ENCODE measurements around the gene SUCNR1. TPM values are rescaled to one million over a fixed set of nuclear protein-coding genes. Genes with fewer than 3 reads are reported as not detected.
"Not testable (repeated sequence)": the region's sequence is repeated elsewhere in the genome, so short reads cannot be mapped to it uniquely, and the experiment has no call there.

The SUCNR1 gene
- total RNA-seq, 2 experiments from 2014 or later: not detected

DNA sequence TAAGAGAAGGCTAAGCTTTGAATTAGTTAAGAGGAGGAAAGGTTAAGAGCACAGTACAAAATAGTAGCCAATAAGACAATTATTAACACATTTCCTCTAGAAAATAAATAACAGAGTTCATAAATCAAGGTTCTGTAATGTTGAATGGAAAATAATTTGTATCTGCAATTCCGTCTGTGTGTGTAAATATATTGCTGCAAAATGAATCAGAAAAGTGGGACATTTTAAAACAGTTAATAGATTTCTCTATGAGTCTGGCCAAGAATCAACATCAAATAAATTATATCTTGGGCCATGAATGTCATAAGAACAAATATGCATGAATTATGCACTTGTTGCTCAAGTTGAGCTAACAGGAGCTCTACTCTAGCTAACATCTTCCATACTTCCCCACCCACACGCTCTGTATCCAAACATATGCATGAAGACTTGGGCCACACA is 14.2 kb upstream of the SUCNR1 start:
- H3K27me3 Mint-ChIP-seq: peaks cover 5% of the 10 kb centered on the region
- ChIA-PET POLR2A (no interaction called here), CTCF (no interaction called here)
- no peak overlapping the region for H3K27ac Mint-ChIP-seq
- H3K4me3 Mint-ChIP-seq: no peak overlapping the region
- H3K4me1 Mint-ChIP-seq: no peaks in the 10 kb centered on the region
- H3K9me3 Mint-ChIP-seq: no peaks in the 10 kb centered on the region
- no peak for DNase-seq
- no peaks in the 10 kb centered on the region for H3K36me3 Mint-ChIP-seq (ENCODE audit: low read depth)

DNA sequence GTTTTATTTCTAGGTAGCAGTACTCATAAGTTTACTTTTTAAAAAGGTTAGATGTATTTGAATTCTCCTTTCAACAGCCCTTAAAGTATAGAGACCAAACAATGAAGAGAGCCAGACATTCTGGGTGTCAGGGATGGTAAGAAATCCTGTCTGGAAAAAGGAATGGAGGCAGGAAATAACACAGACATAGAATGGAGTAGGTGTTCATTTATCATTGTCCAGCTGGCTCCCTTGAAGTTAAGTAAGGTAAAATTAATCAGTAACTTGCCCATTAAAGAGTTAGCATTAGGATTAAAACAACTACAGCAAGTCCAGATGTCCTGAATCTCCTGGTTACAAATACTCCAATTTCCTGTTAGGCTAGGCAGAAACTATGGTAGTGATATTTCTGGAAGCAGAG is 13.5 kb upstream of the SUCNR1 start:
- Mint-ChIP-seq H3K27me3 (peaks cover 5% of the 10 kb centered on the region), H3K27ac (no peak overlapping the region), H3K4me1 (no peaks in the 10 kb centered on the region), H3K4me3 (no peak overlapping the region), H3K9me3 (no peaks in the 10 kb centered on the region), H3K36me3 (ENCODE audit: low read depth) (no peaks in the 10 kb centered on the region)
- ChIA-PET CTCF (interaction anchor here (1.4 kb wide), 1 partner anchor 59 kb away, joined by 3 read pairs; no protein-coding TSS in a partner anchor), POLR2A (no interaction called here)
- DNase-seq: no peak

DNA sequence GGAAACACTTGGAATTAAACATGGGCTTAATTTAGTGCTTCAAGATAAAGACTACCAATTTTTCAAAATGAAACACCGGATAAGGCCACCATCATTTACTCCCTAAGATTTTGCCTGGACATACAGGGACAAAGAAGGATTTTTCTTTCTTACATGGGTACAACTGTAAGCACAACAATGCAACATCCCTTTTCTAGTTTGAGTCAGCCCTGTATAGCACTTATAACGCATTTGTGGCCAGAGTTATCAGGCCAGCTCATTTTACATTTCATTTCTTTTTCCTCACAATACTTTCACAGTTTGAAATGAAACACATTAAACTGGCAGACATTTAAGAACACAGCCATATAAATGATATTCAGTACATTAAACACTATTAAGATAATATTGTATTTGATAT is 9.8 kb upstream of the SUCNR1 start:
- Mint-ChIP-seq H3K4me3 (no peak overlapping the region), H3K9me3 (no peaks in the 10 kb centered on the region), H3K27ac (no peak overlapping the region), H3K4me1 (no peaks in the 10 kb centered on the region), H3K36me3 (ENCODE audit: low read depth) (no peaks in the 10 kb centered on the region), H3K27me3 (peaks cover 5% of the 10 kb centered on the region)
- POLR2A ChIA-PET: no interaction called here
- CTCF ChIA-PET: no interaction called here
- DNase-seq: no peak

DNA sequence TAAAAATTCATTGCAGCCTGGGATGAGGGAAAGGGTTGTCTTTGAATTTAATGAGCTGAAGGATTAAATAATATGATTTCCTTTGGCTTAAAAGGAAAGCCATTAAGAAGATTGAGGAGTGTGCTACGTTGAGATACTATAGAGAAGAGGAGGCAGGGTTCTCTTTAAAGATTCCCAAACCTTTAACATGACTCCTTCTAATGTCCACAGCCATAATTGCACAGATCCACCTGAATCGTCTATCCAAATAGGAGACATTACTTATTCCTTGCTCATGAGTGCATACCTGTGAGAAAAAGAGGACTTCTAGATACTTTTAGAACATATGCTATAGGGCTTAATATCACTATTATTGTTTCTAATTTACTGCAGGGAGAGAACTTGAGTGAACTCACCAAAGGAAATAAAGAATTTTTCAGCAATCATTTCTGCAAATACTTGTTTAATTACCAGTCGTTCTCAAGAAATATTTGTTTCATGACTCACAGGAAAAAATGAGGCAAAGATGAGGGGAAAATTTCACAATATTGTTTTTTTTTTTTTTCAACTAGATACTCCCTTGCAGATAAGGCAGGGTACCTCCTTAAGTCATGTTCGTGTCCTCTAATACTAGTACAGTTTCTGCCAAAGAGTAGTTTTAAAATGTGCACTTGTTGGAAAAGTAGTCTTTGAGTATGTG is 8.9 kb upstream of the SUCNR1 start:
- POLR2A ChIA-PET: no interaction called here
- no peaks in the 10 kb centered on the region for H3K36me3 Mint-ChIP-seq (ENCODE audit: low read depth)
- no peak overlapping the region for H3K27ac Mint-ChIP-seq
- no peak for DNase-seq
- no peaks in the 10 kb centered on the region for H3K9me3 Mint-ChIP-seq
- CTCF ChIA-PET: no interaction called here
- H3K4me3 Mint-ChIP-seq: no peak overlapping the region
- no peaks in the 10 kb centered on the region for H3K4me1 Mint-ChIP-seq
- peaks cover 3% of the 10 kb centered on the region for H3K27me3 Mint-ChIP-seq

DNA sequence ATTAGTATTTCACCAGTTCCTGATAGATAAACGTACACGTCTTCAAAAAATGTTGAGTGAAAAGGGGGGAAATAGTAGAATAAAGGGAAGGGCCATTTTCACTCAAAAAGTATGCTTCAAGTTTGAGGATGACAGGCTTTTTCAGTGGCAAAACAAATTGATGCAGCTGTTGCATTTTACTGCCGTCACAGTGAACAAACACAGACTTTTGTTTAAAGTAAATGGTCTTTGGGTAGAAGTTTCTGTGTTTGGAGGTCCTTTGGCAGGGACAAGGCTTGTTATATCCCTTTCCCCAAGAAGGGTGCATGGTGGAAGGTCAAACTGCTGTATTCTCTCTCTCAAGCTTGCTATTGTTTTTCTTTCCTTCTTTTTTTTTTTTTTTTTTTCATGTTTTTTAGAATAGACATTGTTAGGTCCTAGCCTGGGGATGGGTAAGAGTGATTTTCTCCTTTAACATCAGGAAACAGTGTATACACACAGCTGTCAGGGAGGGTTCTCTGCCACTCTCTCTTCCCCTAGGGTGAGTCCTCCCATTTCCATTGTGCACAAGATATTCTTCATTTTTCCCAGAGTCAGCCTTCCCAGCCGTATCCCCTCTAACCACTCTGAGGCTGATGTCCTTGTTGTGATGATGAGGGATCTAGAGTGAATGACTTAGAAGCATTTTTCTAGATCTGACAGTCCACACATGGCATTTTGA is 6.6 kb upstream of the SUCNR1 start:
- Mint-ChIP-seq H3K4me1 (peaks cover 5% of the 10 kb centered on the region), H3K9me3 (no peaks in the 10 kb centered on the region), H3K36me3 (ENCODE audit: low read depth) (no peaks in the 10 kb centered on the region), H3K4me3 (no peak overlapping the region), H3K27ac (no peak overlapping the region), H3K27me3 (peaks cover 3% of the 10 kb centered on the region)
- ChIA-PET CTCF (interaction anchor here (0.6 kb wide), 1 partner anchor 1024 kb away, joined by 3 read pairs; no protein-coding TSS in a partner anchor), POLR2A (no interaction called here)
- no peak for DNase-seq

DNA sequence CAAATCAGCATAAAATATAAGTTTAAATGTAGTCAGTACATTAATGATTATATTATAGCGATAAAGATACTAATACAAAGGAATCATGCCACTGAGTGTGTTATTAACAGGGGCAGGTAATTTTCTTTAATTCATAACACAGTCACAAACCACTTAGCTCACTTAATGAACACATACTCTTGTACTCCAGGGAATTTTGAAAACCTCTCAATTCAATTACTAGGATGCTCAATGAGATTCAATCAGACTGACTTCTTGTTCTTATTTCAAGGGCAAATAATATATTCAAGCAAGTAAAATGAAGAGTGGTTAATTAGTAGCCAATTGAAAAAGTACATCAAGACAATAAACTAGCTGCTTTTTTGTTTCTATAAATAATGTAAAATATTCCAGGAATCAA is 5.8 kb upstream of the SUCNR1 start:
- no peaks in the 10 kb centered on the region for H3K36me3 Mint-ChIP-seq (ENCODE audit: low read depth)
- no peak overlapping the region for H3K27ac Mint-ChIP-seq
- peaks cover 7% of the 10 kb centered on the region for H3K4me1 Mint-ChIP-seq
- no peak for DNase-seq
- CTCF ChIA-PET: no interaction called here
- H3K27me3 Mint-ChIP-seq: peaks cover 3% of the 10 kb centered on the region
- POLR2A ChIA-PET: no interaction called here
- H3K4me3 Mint-ChIP-seq: no peak overlapping the region
- no peaks in the 10 kb centered on the region for H3K9me3 Mint-ChIP-seq

DNA sequence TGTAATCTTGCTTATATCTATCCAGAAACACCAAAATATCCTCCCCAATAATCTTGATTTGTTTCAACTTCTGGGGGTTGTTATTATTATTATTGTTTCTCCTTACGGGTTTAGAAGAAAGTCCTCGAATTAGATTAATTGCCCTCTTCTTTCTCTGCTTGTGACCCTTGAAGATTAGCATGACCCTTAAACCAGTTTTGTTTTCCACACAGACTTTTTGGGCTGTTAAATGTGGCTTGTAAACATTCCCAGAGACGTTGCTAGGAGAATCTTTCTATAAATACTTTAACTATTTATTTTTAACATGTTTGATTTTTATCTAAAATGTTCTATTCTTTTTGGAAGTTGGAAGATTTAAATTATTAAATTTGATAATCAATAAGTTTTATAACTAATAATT is 4.3 kb upstream of the SUCNR1 start:
- Mint-ChIP-seq H3K4me1 (peaks cover 7% of the 10 kb centered on the region), H3K9me3 (no peaks in the 10 kb centered on the region), H3K4me3 (no peak overlapping the region), H3K27ac (no peak overlapping the region), H3K36me3 (ENCODE audit: low read depth) (no peaks in the 10 kb centered on the region), H3K27me3 (peaks cover 3% of the 10 kb centered on the region)
- POLR2A ChIA-PET: no interaction called here
- DNase-seq: no peak
- CTCF ChIA-PET: no interaction called here

DNA sequence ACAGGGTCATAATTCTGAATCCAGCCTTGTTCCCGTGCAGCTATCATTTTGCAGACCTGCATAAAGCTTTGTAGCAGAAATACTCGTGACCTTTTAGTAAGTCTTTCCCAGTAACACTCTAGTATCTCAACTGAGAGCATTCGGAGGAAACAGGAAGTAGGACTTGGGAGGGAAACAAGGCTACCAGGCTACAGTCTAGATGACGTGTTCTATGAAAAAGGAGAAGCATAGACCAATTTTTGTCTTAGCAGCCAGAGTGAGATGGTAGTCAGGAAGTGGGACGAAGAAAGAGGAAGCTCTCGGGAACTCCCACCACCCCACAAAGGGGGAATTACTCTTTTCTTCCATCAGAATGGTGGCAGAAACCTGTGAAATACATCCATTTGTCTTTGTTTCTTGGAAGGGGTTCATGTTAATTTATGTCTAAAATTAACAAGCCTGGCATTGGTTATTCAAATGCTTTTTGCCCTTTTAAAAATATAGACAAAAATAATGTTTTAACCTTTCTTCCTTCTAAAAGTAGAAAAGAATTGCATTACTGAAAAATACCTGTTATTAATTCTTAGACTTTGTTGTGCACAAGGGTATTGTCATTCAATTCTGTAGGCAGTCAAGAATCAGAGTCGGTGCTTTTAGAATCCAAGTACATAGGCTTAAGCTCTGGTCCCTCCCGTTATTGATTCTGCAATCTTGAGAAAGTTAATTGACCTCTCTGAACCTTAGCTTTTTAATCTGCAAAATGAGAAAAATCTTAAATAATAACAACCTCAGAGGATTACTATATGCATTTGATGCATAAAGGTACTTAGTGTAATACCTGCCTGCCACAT is 1.6 kb upstream of the SUCNR1 start:
- peaks cover 12% of the 10 kb centered on the region for H3K4me1 Mint-ChIP-seq
- ChIA-PET CTCF (no interaction called here), POLR2A (no interaction called here)
- peaks cover 2% of the 10 kb centered on the region for H3K27me3 Mint-ChIP-seq
- H3K36me3 Mint-ChIP-seq (ENCODE audit: low read depth): no peaks in the 10 kb centered on the region
- no peaks in the 10 kb centered on the region for H3K9me3 Mint-ChIP-seq
- H3K4me3 Mint-ChIP-seq: no peak overlapping the region
- no peak for DNase-seq
- H3K27ac Mint-ChIP-seq: no peak overlapping the region

DNA sequence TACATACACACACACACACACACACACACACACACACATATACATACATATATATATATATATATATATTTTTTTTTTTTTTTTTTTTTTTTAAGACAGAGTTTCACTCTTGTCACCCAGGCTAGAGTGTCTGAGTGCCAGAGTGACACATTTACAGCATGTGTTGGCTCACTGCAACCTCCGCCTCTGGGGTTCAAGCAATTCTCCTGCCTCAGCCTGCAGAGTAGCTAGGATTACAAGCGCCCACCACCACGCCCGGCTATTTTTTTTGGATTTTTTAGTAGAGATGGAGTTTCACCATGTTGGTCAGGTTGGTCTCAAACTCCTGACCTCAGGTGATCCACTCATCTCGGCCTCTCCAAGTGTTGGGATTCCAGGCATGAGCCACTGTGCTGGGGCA is 636 bp downstream of the SUCNR1 start:
- CTCF ChIA-PET; H3K36me3 Mint-ChIP-seq (ENCODE audit: low read depth); POLR2A ChIA-PET; H3K4me3 Mint-ChIP-seq; H3K9me3 Mint-ChIP-seq; H3K27me3 Mint-ChIP-seq; H3K27ac Mint-ChIP-seq; DNase-seq: not testable (repeated sequence)
- H3K4me1 Mint-ChIP-seq: peaks cover 12% of the 10 kb centered on the region

DNA sequence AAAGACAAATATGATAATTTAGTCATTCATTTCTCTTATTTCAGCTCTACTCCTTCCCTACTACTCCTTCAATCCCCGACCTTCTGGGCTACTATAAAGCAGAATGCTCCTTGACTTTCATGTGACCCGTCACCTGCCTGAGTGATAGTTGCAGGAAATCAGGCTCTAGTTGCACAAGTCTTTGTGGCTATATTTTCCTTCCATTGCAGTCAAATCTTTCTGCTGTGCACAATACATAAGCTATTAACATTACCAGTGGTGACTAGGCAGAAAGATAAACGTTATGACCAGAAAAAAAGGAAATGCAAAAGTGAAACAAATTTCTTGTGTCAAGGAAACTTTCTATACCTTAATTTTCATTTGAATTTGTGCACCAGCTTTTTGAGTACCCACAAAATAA is 2.3 kb downstream of the SUCNR1 start:
- H3K27me3 Mint-ChIP-seq: peaks cover 2% of the 10 kb centered on the region
- POLR2A ChIA-PET: no interaction called here
- H3K27ac Mint-ChIP-seq: no peak overlapping the region
- no peak overlapping the region for H3K4me3 Mint-ChIP-seq
- no peak for DNase-seq
- H3K9me3 Mint-ChIP-seq: no peaks in the 10 kb centered on the region
- peaks cover 16% of the 10 kb centered on the region for H3K4me1 Mint-ChIP-seq
- no peaks in the 10 kb centered on the region for H3K36me3 Mint-ChIP-seq (ENCODE audit: low read depth)
- CTCF ChIA-PET: no interaction called here

DNA sequence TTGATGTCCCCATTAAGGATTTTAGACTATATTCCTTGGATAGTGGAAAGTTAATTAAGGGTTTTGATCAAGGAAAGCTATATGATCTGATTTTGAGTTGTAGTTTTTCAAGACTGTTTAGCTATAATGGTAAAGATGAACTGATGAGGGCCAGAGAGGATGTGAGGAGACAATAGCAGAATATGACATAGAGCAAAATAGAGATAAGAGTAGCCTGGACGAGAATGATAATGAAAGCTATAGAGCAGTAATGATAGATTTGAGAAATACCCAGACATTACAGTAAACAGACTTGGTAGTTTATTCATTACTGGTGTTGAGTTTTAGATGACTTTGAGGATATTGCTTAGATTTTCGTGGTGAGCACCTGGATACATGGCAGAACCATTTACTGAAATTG is 3.8 kb downstream of the SUCNR1 start:
- Mint-ChIP-seq H3K27me3 (peaks cover 2% of the 10 kb centered on the region), H3K4me3 (no peak overlapping the region), H3K9me3 (no peaks in the 10 kb centered on the region), H3K27ac (no peak overlapping the region), H3K4me1 (peaks cover 9% of the 10 kb centered on the region), H3K36me3 (ENCODE audit: low read depth) (no peaks in the 10 kb centered on the region)
- ChIA-PET CTCF (no interaction called here), POLR2A (no interaction called here)
- DNase-seq: no peak

DNA sequence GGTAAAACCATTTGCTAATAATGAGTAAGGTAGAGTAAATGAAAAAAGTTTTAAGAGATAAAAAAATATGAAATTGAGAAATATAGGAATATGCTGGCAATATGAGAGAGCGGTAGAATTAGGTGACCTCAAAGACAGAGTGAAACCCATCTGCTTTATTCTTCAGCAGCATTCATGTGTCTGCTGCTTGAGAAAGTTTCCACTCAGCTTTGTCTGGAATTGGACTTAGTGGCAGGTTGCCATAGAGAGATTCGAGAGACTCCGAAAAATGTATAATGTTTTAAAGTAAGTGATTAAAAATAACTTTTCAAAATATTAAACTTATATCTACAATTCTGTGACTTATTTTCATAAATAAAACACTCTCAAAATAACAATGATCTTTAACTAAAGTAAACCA is 5.0 kb downstream of the SUCNR1 start:
- Mint-ChIP-seq H3K4me3 (no peak overlapping the region), H3K27me3 (peaks cover 2% of the 10 kb centered on the region), H3K36me3 (ENCODE audit: low read depth) (no peaks in the 10 kb centered on the region), H3K4me1 (peaks cover 9% of the 10 kb centered on the region), H3K27ac (no peak overlapping the region), H3K9me3 (no peaks in the 10 kb centered on the region)
- CTCF ChIA-PET: no interaction called here
- DNase-seq: no peak
- POLR2A ChIA-PET: no interaction called here

DNA sequence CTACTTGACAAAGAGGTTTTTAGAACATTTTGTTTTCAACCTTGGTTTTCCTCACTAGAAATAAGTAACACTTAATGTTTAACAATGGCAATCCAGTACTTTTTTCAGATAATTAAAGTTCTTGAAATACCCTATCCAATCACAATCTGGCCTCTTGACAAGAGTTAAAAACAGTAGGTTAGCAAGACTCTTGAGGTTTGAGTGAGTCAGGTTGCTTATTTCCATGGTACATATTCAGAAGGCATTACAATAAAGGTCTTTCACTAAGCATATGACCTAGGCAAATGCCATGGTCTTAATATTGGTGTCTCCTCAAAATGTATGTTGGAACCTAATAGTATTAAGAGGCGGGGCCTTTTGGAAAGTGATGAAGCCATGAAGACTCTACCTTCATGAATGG is 5.6 kb downstream of the SUCNR1 start:
- H3K27me3 Mint-ChIP-seq: peaks cover 2% of the 10 kb centered on the region
- H3K9me3 Mint-ChIP-seq: no peaks in the 10 kb centered on the region
- H3K27ac Mint-ChIP-seq: no peak overlapping the region

More for the DNA sequence above, 5.6 kb downstream of the SUCNR1 start:
- peaks cover 9% of the 10 kb centered on the region for H3K4me1 Mint-ChIP-seq
- ChIA-PET CTCF (no interaction called here), POLR2A (no interaction called here)
- H3K4me3 Mint-ChIP-seq: no peak overlapping the region
- no peaks in the 10 kb centered on the region for H3K36me3 Mint-ChIP-seq (ENCODE audit: low read depth)
- no peak for DNase-seq

All from activated CD4-positive, alpha-beta memory T cell treated with anti-CD3 and anti-CD28 coated beads, Interleukin-2, amount 10 ng/mL, durations not matched to agents 7 days and 5 days (primary cell).